Hematopoietic multipotent progenitor cell (in vitro differentiated cells): Measurements from ENCODE around the gene SULT1E1. TPM values are rescaled to one million over a fixed set of nuclear protein-coding genes. Genes with fewer than 3 reads are reported as not detected.
A peak's percentile ranks its signal among the peaks of the same experiment; 100 is the strongest.

Source experiments
- DNase-seq, 3 donors: peaks; one replicate each; pipeline ENCODE4 v3.0.0-alpha.2; 2011 to 2015; ENCODE audit warnings: low read depth in 2 of 3, low spot score in 2 of 3
- total RNA-seq: library from RNA; depleted of rRNA; stranded (reverse); fragments of >200 nt; gene quantifications from one replicate; pipeline ENCODE4 v1.2.3, GENCODE V29; 2012

SULT1E1 gene
- total RNA-seq, 1 donor, result not detected

DNA sequence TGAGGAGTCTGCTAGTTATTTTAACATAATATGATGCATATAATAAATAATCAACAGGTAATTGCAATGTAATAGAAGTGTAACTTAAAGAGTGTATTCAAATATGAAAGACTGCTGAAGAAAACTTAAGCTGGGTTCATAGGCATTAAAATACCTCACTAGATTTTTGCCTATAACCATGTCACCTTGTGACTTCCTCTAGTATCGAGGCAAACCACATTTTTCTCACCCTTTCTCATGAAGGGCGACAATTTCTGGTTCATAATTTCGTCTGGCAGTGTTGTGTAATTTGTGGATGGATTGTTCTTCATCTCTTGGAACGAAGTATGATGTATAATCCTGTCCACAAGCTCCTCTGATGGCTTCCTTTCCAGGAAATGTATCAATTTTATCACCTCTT lies 16.0 kb downstream of the SULT1E1 start:
- no peak for DNase-seq

DNA sequence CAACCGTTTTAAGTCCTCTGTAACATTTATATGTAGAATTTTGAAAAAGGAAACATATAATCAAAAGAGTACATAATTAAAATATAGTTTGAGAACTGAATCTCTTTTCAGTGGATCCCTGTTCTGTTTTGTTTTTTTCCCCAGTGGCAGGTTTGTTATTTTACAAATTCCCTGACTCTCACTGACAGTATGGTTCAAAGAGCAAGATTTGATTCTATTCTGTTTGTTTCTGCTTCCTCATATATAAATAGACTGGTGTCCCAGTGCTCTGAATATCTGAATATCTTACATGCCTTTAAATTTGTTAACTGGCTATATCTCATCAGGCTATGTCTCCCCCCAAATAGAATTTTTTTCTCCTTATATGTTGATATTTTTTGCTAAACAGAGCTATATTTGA lies 16.6 kb downstream of the SULT1E1 start:
- DNase-seq, result no peak

DNA sequence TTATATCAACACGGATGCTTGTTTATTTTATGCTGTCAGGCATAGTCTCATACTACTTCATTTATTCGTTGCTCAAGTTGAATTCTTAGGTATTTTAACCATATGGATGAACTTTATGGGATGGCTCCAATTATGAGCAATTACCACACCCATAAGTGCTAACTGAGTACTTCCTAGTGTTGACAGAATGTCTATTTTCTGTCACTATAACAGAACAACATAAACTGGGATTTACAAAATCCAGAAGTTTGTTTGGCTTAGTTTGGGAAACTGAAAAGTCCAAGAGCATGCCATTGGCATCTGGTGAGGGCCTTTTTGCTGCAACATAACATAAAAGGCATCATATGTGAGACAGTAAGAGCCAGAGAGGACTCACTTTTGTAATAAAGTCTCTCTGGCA lies 21.0 kb downstream of the SULT1E1 start:
- DNase-seq, result no peak

DNA sequence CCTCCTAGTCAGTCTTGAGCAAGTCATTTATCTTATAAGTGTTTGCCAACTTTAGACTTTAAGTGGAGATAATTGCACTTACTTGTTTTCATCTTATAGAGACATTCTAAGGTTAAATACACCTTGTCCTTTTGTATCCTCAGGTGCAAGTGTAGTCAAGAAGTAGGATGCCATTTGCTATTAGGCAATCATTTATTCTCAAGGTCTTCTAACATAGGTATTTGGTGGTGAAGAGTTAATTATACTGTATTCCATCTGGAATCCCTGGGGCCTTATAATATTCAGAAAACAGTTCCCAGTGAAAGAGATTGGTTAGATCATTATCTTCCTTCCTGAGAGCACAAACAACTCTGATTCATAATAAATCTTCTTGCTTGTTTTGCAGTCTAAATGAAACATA lies 23.7 kb downstream of the SULT1E1 start:
- DNase-seq, result no peak

DNA sequence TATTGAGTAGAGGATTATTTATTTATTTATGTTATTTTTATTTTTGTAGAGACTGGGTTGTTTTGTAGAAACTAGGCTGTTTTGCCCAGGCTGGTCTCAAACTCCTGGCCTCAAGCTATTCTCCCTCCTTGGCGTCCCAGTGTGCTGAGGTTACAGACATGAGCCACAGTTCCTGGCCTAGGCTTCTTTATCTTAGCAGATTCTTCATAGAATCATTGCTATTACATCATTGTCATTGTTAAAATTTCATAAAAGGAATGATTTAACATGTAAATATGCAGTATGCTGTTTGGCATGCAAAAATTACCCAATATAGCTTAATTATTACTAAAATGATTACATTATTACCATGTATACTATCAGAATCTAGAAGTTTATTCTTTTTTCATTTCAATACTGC lies 24.2 kb downstream of the SULT1E1 start:
- DNase-seq, result no peak

DNA sequence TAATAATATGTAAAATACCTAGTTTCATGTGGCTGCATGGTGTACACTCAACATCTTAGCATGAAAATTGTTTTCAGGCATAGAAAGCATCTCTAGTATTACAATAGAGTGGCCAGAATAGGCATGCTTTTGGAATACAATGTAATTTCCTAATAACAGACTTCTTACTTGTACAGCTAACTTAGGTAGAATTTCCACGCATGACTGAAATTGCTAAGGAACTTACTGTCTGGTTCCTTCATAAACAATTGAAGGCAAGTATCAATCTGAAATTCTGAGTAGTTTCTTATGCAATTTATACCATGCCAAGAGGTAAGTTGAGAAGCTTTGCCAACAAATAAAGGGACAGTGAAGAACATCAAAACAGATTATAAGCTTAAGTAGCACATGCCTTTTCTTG lies 26.7 kb downstream of the SULT1E1 start:
- DNase-seq, result no peak

DNA sequence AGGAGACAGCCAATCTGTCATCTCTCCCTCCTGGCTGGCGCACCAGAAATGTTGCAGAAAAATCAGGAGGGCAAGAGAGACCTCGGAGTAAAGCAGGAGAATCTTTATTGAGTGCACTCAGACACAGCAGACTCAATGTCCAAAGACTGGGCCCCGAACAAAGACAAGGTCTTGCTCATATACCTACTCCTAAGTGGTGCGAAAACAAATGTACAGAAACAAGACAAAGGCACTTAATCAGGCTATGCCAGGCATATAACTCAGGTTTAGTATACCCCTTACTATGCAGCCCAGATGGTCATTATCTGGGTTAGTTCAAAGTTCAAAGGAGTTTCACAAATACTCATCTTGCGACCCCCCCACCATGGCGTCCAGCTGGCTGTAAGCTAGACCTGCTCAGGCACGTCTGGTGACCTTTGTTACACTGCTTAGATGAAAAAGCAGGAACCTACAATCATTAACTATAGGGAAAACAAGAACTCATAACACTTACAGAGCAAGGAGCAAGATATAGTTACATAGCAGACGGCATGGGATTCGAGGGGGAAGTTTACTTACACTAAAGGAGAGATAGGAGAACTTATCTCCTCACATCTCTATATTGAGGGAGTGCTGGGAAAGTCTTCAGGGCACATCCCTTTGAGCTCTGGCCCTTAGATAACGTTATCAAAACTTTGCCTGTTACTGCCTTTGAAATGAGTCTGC lies 27.5 kb downstream of the SULT1E1 start:
- no peak for DNase-seq

DNA sequence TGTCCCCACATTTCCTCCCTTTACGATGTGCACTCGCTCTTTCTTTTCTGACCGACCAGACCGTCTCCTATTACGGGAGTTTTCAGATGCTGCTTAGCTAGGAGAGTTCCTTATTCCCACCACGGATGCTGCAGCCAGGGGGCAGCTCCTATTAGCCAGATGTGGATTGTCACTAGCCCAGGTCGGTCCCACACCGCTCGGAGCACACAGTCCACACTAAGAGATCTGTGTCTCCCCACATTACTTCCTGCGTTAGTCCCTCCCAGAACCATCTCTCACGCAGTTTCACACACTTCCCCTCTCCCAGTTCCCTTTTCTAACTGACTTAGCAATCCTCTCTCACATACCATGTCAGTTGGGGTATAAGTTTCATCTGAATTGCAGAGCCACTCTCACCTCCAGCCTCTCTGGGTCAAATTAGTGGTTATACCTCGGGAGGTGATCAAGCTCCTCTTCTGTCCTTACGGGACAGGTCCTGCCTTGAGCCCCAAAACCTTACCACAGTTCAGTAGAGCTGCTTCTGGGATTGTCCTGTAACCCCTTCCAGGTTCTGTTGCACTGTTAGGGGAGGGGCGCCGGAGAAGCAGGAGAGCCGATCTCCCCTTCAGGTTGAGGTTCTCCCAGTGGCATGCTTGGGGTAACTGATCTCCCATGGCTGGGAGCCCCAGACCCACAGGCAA lies 28.2 kb downstream of the SULT1E1 start:
- peak in 2 of 3 donors; percentile 79 to 91 for DNase-seq

DNA sequence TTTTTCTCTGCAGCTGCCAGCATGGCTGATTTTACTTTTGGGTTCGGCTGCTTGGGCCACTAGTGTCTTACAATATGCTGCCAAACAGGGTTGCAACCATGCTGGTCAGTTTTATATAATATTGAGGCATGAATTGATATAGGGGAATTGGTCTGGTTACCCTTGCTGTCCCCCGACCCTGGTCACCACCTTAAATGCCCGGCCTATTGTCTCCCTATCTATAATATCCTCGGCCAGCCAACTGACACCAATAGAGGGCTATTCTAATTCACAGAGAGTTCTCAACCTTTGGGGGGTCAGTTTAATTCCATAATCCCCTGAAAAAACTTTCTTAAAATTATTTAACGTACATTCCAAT lies 28.7 kb downstream of the SULT1E1 start:
- no peak for DNase-seq

DNA sequence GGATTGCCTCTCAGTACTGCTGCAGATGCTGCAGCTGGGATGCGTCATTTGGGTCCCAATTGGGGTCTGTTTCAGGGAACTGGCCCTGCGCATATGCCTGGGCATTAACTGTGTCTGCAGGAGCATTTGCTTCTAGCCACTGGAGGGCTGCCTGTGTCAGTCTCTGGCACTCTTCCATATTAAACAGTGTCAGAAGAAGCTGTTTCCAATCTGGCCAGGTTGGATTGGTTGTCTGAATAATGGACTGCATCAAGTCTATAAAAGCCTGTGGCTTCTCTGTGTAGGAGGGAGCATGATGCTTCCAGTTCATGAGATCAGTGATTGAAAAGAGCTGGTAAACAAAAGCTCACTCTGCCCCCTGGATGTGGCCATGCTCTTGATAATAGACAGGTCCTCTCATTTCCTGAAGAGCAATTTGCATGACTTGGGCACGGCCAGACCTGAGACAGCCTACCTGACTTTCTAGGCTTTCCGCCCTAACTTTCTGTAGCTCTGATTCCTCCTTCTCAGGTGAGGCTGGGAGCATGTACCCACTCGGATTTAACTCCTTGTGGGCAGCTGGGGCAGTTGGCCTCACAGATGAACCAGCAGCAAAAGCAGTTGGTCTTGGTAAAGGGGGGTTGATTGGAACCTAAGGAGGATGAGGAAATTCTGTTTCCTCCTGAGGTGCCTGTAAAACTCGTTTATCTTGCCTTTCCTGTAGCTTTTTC lies 29.2 kb downstream of the SULT1E1 start:
- DNase-seq, result peak in 1 of 3 donors; percentile 53

DNA sequence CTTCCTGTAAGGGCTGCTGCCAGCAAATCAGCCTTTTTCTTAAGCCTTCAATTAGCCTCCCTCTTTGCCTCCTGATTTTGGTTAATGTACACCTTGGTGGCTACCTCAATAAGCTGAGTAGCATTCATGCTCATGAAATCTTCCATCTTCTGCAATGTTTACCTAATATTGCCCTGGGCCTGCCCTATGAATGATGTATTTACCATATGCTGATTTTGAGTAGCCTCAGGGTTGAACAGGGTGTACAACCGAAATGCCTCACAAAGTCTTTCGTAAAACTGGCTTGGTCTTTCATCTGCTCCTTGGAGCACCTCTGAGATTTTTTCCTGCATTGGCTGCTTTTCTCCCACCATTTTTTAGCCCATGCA lies 29.8 kb downstream of the SULT1E1 start:
- no peak for DNase-seq

DNA sequence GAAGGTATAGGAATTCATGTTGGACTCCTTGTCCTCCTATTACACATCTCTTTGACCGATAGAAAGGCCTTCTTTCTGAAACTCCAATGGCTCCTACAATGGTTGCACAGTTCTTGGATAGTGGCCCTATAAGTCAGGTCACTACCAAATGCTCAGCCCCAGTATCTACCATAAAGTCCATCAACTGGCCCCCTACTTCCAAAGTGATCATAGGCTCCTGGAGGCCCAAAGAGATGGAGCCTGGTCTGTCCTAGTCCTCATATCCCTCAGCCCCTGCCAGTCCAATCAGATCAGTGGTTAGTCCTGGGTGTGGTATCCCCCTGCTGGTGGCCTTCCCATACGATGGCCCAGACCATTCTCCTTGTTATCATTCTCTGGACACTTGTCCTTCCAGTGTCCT lies 30.3 kb downstream of the SULT1E1 start:
- no peak for DNase-seq

DNA sequence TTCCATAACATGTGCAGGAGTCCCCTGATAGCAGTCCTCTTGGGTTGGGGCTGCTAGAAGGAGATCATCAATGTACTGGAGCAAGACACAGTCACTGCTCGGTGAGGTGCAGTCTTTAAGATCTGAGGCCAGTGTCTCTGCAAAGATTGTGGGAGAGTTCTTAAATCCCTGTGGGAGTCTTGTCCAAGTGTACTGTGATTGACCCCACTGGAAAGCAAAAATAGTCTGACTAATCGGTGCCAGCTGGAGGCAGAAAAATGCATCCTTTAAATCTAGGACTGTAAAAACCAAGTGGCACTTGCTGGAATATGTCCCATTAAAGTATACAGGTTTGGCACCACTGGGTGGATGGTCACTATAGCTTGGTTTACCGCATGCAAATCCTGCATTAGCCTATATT lies 31.1 kb downstream of the SULT1E1 start:
- no peak for DNase-seq

DNA sequence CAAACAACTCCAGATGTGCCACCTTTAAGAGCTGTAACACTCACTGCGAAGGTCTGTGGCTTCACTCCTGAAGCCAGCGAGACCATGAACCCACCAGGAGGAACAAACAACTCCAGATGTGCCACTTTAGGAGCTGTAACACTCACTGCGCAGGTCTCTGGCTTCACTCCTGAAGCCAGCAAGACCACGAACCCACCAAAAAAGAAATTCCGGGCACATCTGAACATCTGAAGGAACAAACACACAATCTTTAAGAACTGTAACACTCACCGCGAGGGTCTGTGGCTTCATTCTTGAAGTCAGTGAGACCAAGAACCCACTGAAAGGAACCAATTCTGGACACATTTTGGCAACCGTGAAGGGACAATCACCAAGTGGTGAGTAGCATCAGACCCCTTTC lies 34.9 kb downstream of the SULT1E1 start:
- peak in 1 of 3 donors; percentile 49 for DNase-seq

DNA sequence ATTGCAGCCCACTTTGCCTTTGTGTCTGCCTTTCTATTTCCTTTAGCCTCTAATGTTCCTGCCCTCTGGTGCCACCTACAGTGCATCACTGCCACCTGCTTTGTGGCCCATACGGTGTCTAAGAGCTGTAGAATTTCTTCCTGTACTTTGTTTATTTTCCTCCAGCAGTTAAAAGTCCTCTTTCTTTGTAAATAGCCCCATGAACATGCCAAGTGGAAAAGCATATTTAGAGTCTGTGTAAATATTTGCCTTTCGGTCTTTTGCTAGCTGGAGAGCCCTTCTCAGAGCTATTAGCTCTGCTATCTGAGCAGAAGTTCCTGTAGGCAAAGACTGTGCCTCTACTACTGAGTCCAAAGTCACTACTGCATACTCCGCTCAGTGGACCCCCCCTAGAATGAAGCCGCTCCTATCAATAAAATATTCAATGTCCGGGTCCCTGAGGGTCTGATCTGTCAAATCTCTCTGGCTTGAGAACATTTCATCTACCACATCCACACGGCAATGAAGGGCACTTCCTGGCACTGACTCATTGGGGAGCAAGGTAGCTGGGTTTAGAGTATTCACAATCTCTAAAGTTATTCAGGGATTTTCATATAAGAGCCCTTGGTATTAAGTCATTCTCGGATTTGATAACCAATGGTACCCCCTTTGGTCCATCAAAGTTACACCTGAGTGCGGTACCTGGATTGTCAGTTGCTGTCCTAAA lies 36.3 kb downstream of the SULT1E1 start:
- DNase-seq, result peak; percentile 7 to 68 (median 28)

DNA sequence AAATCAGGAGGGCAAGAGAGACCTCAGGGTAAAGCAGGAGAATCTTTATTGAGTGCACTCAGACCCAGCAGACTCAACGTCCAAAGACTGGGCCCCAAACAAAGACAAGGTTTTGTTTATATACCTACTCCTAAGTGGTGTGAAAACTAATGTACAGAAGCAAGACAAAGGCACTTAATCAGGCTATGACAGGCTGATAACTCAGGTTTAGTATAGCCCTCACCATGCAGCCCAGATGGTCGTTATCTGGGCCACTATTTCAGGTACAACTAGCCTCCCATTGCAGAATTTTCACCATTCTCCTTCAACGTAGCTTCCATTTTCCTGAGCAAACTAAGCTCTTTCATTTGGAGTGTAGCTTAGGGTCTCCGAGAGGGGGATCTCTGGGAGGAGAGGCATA lies 36.9 kb downstream of the SULT1E1 start:
- DNase-seq, result no peak

DNA sequence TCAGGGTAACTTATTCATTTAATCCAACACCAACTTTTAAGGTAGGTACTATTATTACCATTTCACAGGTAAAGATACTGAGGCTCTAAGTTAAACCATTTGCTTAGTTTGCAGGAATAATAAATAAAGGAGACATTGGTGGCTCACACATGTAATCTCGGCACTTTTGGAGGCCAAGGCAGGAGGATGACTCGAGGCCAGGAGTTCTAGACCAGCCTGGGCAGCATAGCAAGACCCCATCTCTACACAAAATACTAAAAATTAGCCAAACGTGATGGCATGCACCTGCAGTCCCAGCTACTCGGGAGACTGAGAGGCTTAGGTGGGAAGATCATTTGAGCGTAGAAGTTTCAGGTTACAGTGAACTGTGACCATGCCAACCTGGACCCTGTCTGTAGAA lies 37.7 kb downstream of the SULT1E1 start:
- no peak for DNase-seq

DNA sequence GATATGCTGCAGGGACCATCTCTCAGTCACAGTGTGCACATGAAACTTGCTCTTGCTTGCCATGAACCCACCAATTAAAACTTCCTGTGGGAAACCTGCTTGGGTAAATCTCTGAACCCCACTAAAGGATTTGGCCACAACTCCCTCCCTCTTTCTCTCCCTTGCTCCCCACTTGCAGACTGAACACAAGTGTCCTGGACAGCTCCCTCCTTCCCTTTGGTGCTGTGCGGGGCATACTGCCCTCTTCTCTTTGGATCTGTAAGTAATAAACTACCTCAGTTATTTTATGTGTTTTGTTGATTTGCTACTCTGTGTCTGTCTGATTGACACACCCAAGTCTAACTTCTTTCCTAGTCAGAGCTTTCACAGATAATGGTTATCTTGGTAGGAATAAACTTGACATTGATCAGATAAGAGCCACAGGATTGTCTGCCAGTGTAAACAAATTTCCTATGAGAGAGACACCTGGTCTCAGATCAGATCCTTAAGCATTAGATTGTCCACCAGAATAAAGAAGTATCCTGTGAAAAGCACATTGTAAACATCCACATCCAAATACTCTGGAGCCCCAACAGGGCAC lies 41.8 kb downstream of the SULT1E1 start:
- no peak for DNase-seq

DNA sequence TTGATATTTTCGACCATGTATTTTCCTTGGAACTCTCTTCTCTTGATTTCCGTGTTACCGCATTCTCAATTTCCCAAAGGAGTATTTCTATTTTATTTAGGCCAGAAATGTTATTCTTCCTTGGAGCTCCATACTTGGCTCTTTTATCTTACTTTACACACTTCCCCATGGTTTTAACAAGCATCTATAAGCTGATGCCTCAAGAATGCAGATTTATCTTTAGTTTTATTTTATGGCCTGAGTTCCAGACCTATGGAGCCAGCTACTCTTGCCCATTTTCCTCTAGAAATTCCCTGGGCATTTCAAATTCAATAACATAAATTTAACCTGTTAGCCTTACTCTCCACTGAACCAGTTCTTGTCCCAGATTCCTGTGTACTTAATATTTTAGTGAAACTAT lies 43.7 kb downstream of the SULT1E1 start:
- DNase-seq, result no peak

DNA sequence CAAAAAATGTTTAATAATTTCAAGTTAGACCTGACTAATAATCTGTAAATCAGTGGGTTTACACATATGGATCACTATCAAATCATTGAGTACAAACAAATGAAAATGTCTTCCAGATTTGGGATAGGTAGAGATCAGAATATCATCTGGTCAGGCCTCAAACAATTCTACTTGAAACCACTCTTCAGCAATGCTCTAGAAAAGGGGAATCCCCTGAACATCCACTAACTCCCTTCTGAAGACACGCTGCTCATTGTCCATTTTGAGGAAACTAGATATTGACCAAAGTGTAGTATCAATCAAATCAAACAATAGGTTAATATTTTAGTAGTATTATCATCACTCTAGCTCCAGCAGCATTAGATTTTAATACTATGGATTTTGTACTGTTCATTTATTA lies 46.3 kb downstream of the SULT1E1 start:
- no peak for DNase-seq

DNA sequence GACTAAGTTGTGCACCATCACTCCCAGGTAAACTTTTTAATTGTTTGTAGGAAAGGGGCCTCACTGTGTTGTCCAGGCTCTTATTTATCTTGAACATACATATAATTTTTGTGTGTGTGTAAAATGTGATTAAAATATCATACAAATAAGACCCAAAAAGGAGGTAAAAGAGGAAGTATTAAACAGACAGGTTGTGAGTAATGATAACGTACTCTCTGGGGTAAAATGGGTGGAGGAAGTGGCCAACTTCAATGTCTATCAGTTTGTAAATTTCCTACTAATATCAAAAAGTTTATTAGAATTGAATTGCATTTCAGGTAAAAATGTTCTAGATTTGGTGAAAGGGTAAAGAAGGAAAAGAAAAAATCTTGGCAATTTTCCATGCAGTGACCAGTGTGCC lies 48.8 kb downstream of the SULT1E1 start:
- DNase-seq, result peak in 1 of 3 donors; percentile 47
